Stimulated activated CD4-positive, alpha-beta T cell treated with anti-CD3 and anti-CD28 coated beads, TNF-alpha, amount 100 ng/mL, for 4 hours (primary cell): ENCODE data around the gene NME1.
"Not testable (repeated sequence)": the region's sequence is repeated elsewhere in the genome, so short reads cannot be mapped to it uniquely, and the experiment has no call there.

Source experiments
- DNase-seq, 3 experiments: peaks; one replicate each; pipeline ENCODE4 v3.0.0-alpha.2; 2020; ENCODE audit warnings: low read depth in 3 of 3

The NME1 gene

DNA sequence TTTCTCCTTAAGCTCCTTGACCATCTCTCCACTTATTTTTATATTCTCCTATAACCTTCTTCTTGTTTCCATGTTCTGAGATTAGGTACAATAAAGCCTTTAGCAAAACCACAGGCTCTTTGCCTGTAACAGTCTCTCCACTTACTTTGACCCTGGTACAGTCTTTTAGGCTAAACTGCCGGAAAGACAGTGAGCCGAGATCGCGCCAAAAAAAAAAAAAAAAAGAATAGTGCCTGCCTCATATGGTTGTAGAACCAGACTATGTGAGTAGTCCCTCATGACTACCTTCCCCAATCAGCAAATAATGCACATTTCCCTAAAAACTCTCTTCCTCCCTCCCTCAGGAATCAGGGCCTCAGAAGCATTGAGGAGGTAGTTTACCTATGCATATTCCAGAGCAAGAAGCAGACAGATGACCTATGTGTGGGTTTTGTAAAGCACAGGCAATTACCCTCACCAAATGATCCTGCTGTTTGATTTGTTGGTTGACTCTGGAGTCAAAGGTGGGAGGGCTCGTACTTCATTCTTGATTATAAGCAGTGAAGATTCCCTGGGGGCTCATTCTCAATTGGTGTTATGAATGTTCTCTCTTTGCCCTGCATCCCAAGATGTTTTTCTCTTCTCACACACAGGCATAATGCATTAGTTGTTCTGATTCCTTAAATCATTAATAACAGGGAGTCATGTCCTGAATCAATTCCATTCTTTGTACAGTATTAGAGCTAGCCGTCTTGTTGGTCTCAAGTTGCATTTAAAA, 8.9 kb upstream of the NME1 start:
- no peak for DNase-seq

DNA sequence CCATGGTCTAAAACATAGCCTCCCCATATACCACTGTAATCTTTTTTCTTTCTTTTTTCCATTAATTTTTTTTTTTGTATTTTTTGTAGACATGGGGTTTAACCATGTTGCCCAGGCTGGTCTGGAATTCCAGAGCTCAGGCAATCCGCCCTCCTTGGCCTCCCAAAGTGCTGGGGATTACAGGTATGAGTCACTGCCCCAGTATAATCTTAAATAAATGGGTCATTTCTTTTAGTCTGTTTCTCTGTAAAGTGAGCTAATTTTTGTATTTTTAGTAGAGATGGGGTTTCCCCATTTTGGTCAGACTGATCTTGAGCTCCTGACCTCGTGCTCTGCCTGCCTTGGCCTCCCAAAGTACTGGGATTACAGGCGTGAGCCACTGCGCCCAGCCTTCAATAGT, 5.7 kb upstream of the NME1 start:
- no peak for DNase-seq

DNA sequence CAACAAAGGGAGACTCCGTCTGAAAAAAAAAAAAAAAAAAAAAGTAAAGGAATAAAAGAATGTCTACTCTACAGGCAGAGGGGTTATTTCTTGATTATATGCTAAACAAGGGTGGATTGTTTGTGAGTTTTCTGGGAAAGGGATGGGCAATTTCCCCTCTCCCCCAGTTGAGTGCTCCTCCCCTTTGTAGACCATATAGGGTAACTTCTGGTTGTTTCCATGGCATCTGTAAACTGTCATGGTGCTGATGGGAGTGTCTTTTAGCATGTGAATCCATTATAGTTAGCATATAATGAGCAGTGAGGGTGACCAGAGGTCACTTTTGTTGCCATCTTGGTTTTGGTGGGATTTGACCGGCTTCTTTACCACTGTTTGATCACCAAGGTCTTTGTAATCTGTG, 4.2 kb upstream of the NME1 start:
- DNase-seq = no peak

DNA sequence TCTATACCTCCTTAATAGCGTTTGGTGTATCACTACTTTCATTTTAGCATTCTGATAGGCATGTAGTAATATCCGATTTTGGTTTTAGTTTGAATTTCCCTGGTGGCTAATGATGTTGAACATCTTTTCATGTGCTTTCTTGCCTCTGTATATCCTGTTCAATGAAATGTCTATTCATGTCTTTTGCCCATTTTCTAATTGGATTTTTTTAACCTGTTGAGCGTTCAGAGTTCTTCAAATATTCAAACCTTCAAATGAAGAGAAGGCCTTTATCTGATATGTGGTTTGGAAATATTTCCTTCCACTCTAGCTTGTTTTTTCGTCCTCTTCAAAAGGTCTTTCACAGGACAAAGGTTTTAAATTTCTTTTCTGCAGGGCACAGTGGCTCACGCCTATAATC, 2.4 kb upstream of the NME1 start:
- DNase-seq = no peak

DNA sequence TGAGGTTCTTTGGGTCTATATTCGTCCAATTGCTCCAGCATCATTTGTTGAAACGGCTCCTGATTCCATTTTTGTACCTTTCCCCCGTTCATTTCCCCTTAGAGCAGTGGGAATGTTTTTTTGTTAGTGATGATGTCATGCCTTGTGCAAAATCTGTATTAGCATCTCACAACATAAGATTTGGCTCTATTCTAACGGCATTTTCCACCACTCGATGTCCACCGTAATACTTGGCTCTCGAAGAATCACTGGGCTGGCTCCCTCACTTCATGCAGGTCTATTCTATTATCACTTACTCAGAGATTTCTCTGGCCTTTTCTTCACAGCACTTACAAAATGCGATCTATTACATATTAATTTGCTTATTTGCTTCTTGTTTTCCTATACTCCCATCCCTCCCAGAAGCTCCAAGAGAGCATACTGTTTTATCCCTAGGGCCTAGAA, 571 bp upstream of the NME1 start:
- DNase-seq = no peak

DNA sequence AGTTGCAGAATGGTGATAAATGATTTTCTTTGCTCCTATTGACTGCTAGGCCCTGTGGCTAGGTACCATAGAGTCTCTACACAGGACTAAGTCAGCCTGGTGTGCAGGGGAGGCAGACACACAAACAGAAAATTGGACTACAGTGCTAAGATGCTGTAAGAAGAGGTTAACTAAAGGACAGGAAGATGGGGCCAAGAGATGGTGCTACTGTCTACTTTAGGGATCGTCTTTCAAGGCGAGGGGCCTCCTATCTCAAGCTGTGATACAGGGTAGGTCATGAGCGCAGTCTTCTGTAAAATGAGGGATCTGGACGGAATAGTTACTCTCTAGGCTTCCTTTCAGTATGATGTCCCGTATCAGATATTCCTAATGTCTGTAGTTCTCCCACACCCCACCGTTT, 817 bp downstream of the NME1 start:
- DNase-seq = no peak

DNA sequence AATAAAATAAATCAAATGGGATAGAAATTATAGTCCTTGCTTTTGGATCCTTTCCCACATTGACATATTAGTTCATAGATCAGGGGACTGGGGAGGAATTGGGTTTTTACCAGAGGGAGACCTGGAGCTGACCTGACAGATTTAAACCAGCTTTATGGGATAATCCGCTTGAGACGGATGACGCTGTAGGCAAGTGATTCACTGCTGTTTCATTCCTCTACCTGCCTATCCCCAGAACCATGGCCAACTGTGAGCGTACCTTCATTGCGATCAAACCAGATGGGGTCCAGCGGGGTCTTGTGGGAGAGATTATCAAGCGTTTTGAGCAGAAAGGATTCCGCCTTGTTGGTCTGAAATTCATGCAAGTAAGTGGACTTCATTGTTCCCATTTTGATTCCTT, 2.1 kb downstream of the NME1 start:
- no peak for DNase-seq

DNA sequence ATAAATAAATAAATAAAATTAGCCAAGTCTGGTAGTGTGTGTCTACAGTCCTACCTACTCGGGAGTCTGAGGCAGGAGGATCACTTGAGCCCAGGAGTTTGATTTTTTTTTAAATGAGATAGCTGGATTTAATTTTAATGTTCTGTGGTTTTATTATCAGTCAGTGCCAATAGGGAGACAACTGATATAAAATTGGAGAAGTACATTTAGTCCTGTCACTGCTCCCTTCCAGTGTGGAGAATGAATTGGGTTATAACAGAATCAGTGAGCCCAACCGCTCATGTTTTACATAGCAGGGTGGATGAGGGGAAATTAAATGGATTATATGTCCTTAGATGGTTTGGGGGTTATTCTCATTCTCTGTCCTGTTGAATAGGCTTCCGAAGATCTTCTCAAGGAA, 6.2 kb downstream of the NME1 start:
- DNase-seq = no peak

DNA sequence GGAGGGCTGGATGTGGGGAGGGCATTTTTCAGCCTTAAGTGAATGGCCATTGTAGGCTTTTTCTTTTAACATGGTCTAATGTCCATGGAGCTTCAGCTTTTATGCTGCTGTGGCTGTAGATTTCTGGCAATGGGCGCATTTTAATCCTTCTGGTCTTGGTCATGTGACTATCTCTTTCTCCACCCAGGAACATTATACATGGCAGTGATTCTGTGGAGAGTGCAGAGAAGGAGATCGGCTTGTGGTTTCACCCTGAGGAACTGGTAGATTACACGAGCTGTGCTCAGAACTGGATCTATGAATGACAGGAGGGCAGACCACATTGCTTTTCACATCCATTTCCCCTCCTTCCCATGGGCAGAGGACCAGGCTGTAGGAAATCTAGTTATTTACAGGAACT, 8.2 kb downstream of the NME1 start:
- DNase-seq = no peak

DNA sequence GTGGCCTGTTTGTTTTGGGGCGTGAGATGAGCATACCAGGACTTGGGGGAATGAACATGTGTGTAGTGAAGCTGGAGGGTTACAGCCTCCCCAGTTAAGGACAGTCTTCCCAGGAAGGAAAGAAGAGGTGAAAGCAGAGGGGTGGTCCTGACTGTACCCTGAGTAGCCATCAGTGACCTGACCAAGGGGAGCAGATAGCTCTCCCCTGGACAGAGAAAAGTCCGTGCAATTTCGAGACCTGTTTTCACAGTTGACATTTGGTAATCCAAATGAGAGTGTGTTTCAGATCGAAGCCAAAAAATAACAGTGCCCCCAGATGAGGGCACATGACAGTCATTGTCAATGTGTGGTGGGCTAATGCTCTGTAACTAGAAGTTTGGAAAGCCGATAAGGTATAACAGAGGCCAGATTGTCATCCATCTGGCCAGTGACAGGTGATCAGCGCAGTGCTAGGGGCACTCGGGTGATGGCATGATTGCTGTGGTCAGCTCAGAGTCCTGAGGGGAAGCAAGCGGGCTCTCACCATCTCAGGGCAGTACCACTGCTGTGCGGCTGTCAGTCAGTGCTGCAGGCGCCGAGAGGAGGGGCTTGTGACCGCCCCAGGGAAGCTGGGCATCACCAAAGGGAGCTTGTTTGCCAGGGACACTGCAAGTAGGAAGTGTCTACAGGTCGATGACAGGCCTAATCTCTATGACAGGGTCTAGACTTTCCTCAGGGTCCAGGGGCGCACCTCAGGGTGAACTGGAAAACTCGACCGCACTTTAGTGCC, 11.7 kb downstream of the NME1 start:
- no peak for DNase-seq

DNA sequence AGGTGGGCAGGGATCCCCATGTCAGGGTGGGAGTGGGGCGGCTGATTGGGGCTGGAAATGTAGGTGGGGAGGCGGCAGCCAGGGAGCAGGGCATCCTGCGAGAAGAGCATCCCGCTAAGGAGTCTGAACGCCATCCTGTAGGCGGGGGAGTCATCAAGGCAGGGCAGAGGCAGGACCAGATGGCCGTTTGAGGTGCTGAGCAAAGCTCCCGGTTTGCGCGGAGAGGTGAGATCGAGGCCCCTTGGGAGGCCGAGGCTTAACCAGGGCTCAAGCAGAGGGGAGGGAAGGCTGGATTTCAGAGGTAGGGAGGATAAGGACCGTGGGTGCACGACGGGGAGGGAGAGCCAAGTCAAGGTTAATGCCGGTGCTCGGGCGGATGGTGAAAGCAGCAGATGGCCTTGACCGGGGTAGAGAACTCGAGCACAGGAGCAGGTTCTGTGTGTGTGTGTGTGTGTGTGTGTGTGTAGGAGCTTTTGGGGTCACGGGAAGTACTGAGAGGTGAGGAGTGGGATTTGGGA, 12.4 kb downstream of the NME1 start:
- peak in 1 of 3 experiments; percentile 3 for DNase-seq

DNA sequence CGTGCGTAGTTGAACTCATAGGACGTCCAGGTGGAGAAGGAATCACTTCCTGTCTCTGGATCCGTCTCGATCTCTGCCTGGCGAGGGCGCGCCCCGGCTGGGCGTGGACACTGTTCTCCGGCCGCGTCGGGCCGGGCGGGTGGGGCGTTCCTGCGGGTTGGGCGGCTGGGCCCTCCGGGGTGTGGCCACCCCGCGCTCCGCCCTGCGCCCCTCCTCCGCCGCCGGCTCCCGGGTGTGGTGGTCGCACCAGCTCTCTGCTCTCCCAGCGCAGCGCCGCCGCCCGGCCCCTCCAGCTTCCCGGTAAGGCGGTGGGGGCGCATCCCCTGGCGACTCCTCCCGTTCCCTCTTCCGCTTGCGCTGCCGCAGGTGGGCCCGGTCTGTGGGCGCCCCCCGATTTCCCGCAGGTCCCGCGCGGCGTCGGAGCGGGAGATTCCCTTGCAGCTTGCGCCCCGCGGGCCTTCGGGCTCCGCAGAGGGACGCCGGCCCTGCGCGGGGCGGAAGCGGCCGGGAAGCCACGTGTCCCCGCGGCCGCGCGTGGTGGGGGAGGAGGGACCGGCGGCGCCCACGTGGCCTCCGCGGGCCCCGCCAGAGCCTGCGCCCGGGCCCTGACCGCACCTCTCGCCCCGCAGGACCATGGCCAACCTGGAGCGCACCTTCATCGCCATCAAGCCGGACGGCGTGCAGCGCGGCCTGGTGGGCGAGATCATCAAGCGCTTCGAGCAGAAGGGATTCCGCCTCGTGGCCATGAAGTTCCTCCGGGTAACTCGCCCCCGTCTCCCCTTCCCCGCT, 13.0 kb downstream of the NME1 start, which contains the start of gene NME2:
Gene NME2, plus strand, starts transcription at position 214 of the 789 bp plus-strand sequence. Its CDS starts 420 bp downstream, at position 634.
- peak; percentile 46 to 73 (median 60) for DNase-seq

DNA sequence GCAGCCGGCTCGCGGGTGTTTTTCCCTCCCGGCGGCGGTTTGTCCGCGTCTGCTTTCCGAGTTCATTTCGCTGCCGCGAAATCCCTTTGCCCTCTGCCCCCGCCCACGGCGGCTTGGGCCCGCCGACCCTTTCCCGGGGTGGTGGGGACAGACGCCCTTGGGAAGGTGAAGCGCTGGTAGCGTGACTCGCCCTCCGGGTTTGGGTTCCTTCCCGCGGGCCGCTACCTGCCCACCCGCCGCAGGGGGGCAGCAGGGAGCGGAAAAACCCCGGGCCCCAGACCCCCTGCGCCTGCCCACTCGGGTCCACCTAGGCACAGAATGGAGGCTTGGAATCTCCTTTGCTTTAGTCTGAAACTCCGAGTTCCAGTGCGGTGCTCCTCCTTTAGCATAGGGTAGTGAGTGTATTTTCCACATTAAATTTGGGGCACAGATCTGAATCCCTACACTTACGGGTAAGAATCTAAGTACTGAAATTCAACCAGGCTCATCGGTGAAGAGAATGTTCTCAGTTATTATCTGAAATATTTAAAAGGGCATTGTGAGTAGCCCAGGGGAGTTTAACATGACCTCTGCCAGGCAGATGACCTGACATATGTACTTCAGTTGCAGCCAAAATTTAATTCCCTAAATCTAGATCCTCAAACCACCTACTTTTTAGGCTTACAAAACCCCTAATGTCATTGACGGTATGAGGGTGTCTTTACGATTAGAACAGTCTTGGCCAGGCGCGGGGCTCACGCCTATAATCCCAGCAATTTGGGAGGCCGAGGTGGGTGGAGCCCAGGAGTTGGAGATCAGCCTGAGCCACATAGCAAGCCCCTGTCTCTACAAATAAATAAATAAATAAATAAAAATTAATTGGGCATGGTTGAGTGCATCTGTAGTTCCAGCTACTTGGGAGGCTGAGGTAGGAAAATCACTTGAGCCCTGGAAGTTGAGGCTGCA, 13.9 kb downstream of the NME1 start:
- peak; percentile 49 to 63 (median 62) for DNase-seq

DNA sequence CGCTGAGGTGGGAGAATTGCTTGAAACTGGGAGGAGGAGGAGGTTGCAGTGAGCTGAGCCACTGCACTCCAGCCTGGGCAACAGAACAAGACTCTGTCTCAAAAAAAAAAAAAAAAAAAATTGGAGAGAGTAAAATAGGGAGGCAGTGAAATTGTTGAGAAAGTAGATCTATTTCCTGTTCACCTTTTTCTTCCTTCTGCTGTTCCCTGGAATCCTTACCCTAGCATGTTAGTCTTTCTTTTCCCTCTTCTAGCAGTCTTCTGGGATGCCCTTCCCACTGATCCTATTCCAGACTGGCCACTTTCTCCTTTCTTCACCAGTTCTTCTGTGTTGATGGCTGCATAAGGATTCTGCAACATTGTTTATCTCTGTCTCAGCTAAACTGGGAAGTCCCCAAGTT, 16.0 kb downstream of the NME1 start:
- DNase-seq = no peak

DNA sequence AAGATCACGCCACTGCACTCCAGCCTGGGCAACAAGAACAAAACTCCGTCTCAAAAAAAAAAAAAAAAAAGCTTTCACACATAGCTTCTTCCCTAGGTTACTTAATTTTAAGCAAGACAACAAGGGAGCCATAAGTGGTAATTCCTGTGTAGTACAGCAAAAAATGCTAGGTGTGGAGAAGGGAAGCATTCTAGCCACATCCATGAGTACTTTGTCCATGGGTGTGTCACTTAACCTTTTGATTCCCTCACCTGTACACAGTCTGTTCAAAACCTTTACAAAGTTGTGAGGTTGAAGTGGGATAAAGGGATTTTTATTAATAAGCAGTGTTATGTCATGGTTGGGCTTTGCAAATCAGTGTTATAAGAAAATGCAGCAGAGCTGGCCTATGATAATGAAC, 17.4 kb downstream of the NME1 start:
- no peak for DNase-seq

DNA sequence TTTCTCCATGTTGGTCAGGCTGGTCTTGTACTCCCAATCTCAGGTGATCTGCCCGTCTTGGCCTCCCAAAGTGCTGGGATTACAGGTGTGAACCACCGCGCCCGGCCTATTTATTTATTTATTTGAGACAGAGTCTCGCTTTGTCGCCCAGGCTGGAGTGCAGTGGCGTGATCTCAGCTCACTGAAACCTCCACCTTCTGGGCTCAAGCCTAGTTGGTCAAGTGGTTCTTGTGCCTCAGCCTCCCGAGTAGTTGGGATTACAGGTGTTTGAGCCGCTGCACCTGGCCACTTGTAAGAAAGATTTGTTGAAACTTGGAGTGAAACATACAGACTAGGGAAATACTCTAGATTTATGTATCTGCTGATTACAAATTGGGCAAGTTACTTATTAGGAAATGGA, 18.7 kb downstream of the NME1 start:
- DNase-seq = not testable (repeated sequence)

DNA sequence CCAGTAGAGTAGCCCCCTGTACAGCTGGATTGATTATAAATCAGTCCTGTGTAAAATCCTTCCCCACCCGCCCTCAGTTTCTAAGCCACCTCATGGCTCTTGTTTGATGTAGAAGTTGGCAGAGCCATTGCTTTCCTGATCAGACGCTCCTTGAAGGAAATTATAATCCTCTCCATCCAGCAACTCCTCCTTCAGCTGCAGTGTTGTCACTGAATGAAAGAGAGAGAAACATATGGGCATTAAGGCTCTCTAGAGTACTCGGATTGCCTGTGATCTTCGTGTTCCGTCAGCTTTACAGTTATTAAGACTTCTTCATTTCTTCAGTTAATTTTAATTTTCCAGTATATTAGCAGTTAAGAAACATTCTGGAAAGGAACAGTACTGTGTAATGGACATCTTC, 27.1 kb downstream of the NME1 start:
- DNase-seq = no peak

DNA sequence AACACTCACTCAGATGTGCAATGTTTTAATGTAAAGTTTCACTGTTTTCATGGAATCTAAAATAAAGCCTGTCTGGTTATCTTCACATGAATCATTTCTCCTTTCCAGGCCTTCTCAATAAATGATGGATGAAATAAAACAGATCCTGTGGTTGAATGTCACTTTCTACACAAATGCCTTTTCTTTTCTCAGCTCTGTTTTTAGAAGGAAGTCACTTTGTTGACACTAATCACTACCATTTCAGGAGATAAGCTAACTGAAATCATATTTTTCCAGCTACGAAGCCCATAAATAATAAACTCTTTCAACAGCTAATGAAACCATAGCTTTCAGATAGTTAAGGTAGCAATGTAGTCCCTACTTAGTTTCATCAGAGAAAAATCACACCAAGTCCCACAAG, 30.8 kb downstream of the NME1 start:
- DNase-seq = no peak

DNA sequence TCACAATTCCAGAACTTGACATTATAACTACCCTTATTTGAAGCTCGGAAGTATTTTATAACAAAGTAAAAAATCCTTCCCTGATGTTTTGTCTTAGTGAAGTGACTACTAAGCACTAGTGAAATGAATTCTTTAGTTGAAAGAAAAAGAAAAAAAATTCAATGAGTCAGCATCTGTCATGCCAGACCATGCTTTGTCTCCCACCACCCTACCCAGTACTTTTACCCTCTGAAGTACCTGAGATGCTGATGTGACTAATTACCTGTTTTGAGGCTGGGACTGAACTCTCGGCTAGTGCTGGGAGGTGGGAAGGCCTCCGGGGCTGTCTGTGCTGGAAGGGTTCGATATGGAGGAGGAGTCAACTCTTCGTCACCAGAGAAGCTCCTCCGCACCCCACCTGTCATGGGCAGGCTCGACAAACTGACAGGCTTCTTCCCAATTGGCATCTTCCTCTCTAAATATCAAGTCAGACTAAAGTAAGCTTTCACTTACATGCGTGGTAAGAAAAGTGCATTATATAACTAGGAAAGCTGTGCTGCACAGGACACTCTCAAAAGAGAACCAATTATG, 32.5 kb downstream of the NME1 start:
- no peak for DNase-seq

DNA sequence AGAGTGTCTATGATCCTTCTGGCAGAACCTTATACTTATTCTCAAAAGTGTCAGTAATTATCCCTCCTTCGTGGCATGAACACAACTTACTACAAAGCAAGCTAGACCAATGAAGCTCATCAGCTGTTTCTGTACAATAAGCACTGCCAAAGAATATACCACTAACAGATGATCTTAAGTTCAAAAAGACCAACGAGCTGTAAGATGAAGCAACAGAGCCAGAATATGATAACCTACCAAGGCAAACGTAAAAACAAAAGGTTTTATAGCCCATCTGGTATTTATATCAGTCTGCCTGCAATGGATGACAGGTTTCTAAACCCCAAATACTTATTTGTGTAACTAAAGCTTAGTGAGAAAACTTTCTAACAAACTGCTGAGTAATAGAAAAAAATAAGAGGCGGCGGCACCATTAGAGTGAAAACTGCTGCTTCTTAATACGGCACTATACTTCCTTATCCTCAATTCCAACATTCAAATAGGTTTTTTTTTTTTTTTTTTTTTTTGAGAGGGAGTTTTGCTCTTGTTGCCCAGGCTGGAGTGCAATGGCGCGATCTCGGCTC, 35.0 kb downstream of the NME1 start:
- no peak for DNase-seq
